T follicular helper cell (primary cell): ENCODE measurements around the gene TULP1.
A peak's percentile ranks its signal among the peaks of the same experiment; 100 is the strongest.

Experiments
- DNase-seq: peaks from one replicate; pipeline ENCODE4 v3.0.0-alpha.2; 2020; ENCODE audit warnings: low read depth

The TULP1 gene

DNA sequence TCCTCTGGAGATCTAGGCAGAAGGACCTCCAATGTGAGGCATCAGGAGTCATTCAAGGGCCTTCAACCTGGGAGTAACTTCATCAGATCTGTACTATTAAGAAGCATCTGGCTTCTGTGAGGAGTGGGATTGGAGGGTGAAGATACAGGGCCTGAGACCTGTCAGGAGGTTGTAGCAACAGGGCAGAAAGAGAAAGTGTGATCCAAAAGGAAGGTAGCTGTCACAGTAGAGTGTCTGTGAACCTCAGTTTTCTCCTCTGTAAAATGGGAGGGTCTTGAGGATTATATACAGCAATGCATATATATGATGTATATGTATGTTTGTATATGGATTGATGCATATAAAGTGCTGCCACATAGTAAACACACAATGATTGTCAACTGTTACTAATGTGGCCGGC lies 47.0 kb downstream of the TULP1 start:
- no peak for DNase-seq

DNA sequence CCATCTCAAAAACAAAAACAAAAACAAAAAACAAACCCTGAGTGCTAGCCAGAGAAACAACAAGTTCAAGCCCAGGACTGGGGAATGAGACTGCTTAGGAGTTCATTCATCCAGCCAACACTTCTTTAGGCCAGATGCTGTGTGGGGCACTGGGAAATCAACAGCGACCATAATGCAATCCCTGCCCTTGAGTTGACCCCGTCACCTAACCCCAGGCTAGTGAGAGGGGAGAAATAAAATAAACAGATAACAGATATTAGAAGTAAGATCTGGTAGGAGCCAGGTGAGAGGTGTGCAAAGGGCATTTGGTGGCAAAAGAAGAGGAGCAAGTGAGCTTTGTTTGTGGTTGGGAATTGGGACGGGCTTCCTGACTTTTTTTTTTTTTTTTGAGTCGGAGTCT lies 49.4 kb downstream of the TULP1 start:
- no peak for DNase-seq

DNA sequence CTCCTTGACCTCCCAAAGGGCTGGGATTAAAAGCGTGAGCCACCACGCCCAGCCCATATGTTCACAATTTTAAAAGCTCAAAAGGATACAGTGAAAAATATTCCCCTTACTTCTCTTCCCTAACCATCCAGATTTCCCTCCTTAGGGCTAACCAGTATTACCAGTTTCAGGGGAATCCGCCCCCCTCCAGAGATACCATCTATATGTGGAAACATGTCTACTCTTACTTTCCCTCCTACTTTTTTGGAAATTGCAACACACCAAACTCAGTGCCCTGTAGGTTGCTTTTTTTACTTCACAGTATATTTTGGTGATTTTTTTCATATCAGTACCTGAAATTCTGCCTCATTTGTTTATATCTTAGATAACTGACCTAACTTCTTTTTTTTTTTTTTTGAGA lies 51.4 kb downstream of the TULP1 start:
- no peak for DNase-seq

DNA sequence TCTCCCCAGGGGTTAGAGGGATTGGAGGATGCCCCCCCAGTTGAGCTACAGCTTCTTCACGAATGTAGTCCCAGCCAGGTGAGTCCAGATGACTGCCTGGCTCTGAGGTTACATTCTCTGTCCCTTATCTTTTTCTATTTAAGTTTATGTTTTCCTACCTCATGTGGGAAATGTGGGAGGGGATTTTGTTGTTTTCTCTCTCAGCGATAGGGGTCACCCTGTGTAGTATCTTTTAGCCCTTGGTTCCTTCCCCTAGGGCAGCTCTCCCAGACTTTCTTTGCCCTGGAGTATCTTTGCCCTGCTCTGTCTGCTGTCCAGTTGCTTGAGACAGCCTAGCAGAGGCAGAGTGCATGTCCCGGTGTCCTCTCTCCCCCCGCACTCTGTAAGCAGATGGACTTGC lies 54.8 kb downstream of the TULP1 start:
- DNase-seq = no peak

DNA sequence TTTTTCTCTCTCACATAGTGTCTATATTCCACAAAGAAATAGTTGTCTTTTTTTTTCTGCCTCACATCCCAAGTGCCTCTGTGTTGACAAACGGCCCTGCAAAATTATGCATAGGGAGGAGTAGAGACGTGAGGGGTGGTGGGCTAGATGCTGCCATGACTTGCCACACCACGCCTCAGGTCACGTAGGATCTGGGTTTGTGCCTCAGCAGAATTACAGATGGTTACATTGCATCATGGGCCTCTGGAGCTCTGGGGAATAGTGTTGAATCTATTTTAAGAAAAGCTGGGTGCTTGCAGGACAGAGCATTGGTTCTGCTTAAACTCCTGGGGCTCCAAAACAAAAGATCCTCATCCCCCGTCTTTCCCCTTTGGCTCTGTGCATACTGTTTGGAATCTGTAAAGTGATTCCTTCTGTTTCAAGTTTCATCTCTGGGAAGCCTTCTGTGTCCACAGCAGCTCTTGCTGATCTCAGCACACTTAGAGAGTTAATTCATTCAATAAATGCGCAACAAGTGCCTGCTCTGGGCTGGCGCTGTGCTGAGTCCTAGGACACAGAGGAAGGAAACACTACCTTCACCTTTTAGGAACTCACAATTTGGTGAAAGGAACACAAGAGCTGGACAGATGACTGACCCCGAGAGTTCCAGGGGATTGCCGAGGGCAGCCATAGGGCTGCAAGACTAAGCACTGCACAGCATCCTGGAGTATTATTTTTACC lies 58.1 kb downstream of the TULP1 start:
- no peak for DNase-seq

DNA sequence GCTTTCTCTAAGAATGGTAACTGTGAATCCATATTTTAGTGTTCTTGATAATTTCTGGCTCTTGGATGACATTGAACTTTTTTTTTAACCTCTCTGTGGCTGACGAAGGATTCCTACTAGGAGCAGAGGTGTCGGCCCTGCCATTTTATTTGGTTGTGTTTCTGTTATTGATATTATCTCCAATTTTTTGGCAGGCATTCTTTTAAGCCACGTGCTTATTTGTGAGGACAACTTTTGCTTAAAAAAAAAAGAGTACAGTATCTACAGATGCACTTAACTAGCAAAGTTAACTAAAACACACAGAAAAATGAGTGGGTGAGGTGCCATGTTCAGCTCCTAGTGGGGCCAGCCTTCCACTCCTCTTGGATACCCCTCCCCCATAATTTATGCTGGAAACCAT lies 59.5 kb downstream of the TULP1 start:
- DNase-seq = no peak

DNA sequence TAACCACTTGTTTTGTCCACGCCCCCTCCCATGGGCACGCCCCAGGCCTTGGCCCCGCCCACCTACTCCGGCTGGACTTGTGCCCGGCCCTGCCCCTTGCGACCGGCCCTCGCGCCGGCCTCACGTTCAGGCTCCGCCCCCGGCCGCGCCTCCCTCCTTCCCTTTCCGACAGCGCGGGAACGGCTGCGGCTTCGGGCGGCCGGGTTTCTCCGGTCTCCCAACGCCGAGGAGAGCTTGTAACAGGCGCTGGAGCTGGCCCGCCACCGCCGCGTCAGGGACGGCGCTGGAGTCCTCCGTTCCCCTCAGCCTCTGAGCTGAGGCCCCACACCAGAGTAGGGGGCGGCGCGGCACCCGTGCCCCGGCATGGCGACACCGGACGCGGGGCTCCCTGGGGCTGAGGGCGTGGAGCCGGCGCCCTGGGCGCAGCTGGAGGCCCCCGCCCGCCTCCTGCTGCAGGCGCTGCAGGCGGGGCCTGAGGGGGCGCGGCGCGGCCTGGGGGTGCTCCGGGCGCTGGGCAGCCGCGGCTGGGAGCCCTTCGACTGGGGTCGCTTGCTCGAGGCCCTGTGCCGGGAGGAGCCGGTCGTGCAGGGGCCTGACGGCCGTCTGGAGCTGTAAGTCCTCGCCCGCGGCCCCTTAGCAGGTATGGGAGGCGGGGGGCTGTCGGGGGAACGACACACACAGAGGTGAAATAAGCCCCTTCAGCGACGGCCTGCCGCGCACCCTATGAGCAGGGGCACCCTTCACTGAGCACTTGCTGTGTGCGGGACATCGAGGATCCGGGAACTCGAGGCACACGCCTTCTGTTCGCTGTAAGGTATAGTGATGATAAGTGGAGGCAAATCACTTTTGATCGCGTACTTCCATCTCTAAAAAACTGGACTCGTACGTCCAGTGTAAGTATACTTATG lies 60.3 kb downstream of the TULP1 start, which contains the start of gene FANCE:
Gene FANCE, plus strand, starts transcription at position 156 of the 908 bp plus-strand sequence. Its CDS starts 208 bp downstream, at position 364.
- peak; percentile 73 for DNase-seq

DNA sequence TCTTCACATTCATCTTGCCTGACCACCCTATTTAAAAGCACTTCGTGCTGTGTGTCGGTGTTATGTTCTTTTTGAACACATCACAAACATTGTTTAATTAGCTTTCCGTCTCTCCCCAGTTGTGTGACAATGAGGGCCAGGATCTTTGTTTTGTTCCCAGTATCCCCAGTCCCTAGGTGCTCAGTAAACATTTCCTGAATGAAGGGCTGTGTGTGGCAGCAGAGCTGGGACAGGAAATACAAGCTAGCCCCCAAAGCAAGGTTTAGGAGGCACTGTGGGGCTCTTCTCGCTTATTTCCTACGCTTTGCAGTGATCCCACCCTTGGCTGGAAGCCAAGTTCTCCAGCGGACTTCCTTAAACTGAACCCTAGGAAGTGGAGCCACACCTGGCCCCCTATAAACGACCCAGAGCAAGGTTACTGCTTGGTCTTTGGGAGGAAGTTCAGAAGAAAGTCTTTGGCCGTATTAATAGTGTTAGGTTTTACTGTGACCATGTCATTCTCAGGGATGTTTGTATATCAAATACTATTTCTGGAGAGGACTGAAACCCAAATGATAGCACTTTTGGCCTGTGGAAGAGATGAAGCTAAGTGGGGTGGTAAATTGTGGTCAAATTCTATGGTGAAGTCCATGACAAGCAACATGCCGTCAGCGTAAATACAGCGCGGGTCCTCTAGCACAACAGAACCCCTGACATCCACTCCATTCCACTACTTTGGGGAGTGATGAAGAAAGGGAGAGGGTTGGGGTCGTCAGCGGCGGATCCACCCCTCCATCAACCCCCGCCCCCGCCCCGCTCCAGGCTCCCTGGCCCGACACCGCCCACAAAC lies 61.1 kb downstream of the TULP1 start:
- DNase-seq = no peak

DNA sequence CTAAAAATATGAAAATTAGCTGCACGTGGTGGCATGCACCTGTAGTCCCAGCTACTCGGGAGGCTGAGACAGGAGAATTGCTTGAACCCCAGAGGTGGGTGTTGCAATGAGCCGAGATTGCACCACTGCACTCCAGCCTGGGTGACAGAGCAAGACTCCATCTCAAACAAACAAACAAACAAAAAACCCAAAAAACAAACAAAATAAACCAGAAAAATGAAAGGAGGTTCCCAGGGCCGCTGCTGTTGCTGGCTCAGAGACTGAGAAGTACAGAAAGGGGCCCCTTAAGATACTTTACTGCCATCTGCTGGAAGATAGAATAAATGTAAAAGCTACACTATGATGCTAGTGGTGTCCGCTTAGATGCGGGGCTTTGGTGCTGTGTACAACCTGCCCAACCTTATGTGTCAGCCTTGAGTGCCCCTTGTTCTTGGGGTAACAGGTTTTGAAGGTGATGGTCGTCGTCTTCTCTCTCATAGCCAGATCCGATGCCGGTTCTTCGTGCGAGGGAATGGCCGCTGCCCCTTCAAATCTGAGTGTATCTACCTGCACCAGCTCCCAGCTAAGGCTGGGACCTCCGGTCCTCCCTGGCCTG lies 63.3 kb downstream of the TULP1 start:
- no peak for DNase-seq

DNA sequence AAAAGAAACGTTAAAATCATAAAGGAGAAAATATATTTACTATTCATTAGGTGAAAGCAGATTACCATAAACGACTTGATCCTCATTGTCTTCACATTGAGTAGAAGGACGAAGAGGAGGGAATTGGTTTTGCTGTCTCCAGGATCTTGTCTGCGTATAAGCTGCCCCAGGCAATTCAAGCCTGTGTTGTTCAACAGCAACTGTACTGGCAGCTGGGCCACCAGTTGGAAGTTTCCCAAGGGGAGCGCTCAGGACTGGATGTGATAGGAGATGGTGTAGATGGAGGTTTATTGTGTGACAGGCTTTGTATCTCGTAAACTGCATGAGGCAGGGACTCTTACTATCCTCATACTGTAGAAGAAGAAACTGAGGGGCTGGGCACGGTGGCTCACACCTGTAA lies 64.5 kb downstream of the TULP1 start:
- DNase-seq = no peak
